Kidney capillary endothelial cell (primary cell): ENCODE measurements around the gene ZNF516.

Experiments used
- DNase-seq: peaks from one replicate; pipeline ENCODE4 v3.0.0-alpha.2; 2018; ENCODE audit warnings: low spot score

ZNF516 gene

GRCh38 chr18:76380791-76381405 lies 114.1 kb downstream of the ZNF516 start:
- no peak for DNase-seq

- no peak for DNase-seq
Measured at GRCh38 chr18:76380127-76380729, 114.8 kb downstream of the ZNF516 start.

- DNase-seq: no peak
Measured at GRCh38 chr18:76379226-76380126, 115.6 kb downstream of the ZNF516 start.

GRCh38 chr18:76378526-76379215 lies 116.4 kb downstream of the ZNF516 start:
- peak; percentile 49 for DNase-seq

GRCh38 chr18:76377359-76377756 lies 117.7 kb downstream of the ZNF516 start:
- no peak for DNase-seq

GRCh38 chr18:76376668-76377358 lies 118.2 kb downstream of the ZNF516 start:
- DNase-seq: no peak

GRCh38 chr18:76376225-76376624 lies 118.8 kb downstream of the ZNF516 start:
- DNase-seq: no peak

- peak; percentile 27 for DNase-seq
Measured at GRCh38 chr18:76374330-76375281, 120.4 kb downstream of the ZNF516 start.

- DNase-seq: no peak
Measured at GRCh38 chr18:76373297-76373696, 121.7 kb downstream of the ZNF516 start.

GRCh38 chr18:76371301-76372203 lies 123.5 kb downstream of the ZNF516 start:
- no peak for DNase-seq

- no peak for DNase-seq
Measured at GRCh38 chr18:76370686-76371085, 124.4 kb downstream of the ZNF516 start.

- no peak for DNase-seq
Measured at GRCh38 chr18:76370201-76370600, 124.8 kb downstream of the ZNF516 start.

- no peak for DNase-seq
Measured at GRCh38 chr18:76369791-76370190, 125.3 kb downstream of the ZNF516 start.

- no peak for DNase-seq
Measured at GRCh38 chr18:76368976-76369375, 126.1 kb downstream of the ZNF516 start.

- DNase-seq: no peak
Measured at GRCh38 chr18:76368271-76368670, 126.8 kb downstream of the ZNF516 start.

GRCh38 chr18:76367168-76368125 lies 127.6 kb downstream of the ZNF516 start:
- no peak for DNase-seq

GRCh38 chr18:76365561-76365960 lies 129.5 kb downstream of the ZNF516 start:
- no peak for DNase-seq
